CD14-positive monocyte (primary cell): ENCODE data around the gene SLC8A2. TPM values are rescaled to one million over a fixed set of nuclear protein-coding genes. Genes with fewer than 3 reads are reported as not detected.

Experiments
- DNase-seq, 3 donors: peaks; one replicate each; pipeline ENCODE4 v3.0.0-alpha.2; 2011 to 2022
- H2AFZ ChIP-seq: 2 replicates; pipeline ENCODE4 v1.6.0; 2012; ENCODE audit warnings: mild to moderate bottlenecking, low read depth, low read length, inconsistent platforms; ENCODE audit not compliant: insufficient read depth, poor library complexity, severe bottlenecking
- H3K27ac ChIP-seq, 2 donors: 1 replicate in 1 of 2; 2 replicates in 1 of 2; pipeline ENCODE4 v1.5.1; 2012 to 2013; ENCODE audit warnings: low read length in 2 of 2, control low read depth in 1 of 2, inconsistent platforms in 1 of 2, low read depth in 1 of 2, mild to moderate bottlenecking in 1 of 2
- H3K27me3 ChIP-seq, 2 donors: one replicate each; pipeline versions ENCODE4 v1.6.0 to v1.6.1; 2011 to 2013; ENCODE audit warnings: low read length in 2 of 2; ENCODE audit not compliant: control insufficient read depth in 2 of 2, insufficient read depth in 2 of 2
- H3K36me3 ChIP-seq, 2 donors: replicated peaks in 1 of 2; 1 replicate in 1 of 2; 2 replicates in 1 of 2; pipeline versions ENCODE4 v1.5.1 to v1.6.1; 2012 to 2013; ENCODE audit warnings: low read length in 2 of 2, control low read depth in 1 of 2, inconsistent platforms in 1 of 2, mild to moderate bottlenecking in 1 of 2; ENCODE audit not compliant: insufficient read depth in 2 of 2, control insufficient read depth in 1 of 2
- H3K4me1 ChIP-seq, 2 donors: 1 replicate in 1 of 2; 2 replicates in 1 of 2; pipeline versions ENCODE4 v1.5.1 to v1.6.1; 2012 to 2013; ENCODE audit warnings: low read length in 2 of 2, control low read depth in 1 of 2, inconsistent platforms in 1 of 2, mild to moderate bottlenecking in 1 of 2, moderate library complexity in 1 of 2; ENCODE audit not compliant: insufficient read depth in 2 of 2, control insufficient read depth in 1 of 2
- H3K4me2 ChIP-seq: replicated peaks from 2 replicates; pipeline ENCODE3; 2012; ENCODE audit warnings: low read length, moderate library complexity, mild to moderate bottlenecking; ENCODE audit not compliant: poor library complexity, severe bottlenecking; ENCODE audit errors: extremely low read depth
- H3K4me3 ChIP-seq, 3 experiments: fragments of 200-600 bp in 1 of 3; sonication (generic) in 1 of 3; replicated peaks in 1 of 3; 1 replicate in 2 of 3; 2 replicates in 1 of 3; pipeline ENCODE4 v1.5.1; 2011 to 2013; ENCODE audit warnings: low read length in 3 of 3, mild to moderate bottlenecking in 3 of 3, control low read depth in 2 of 3, low read depth in 2 of 3, inconsistent platforms in 1 of 3, moderate library complexity in 1 of 3
- H3K79me2 ChIP-seq: 2 replicates; pipeline ENCODE4 v1.6.0; 2012; ENCODE audit warnings: mild to moderate bottlenecking, control low read depth, inconsistent platforms, low read length, moderate library complexity; ENCODE audit not compliant: insufficient read depth
- H3K9ac ChIP-seq: 2 replicates; pipeline ENCODE4 v1.6.0; 2017; ENCODE audit warnings: low read length, mild to moderate bottlenecking; ENCODE audit not compliant: insufficient read depth, poor library complexity, severe bottlenecking
- H3K9me3 ChIP-seq, 2 donors: replicated peaks in 1 of 2; 1 replicate in 1 of 2; 2 replicates in 1 of 2; pipeline versions ENCODE4 v1.5.1 to v1.6.1; 2012 to 2013; ENCODE audit warnings: low read length in 2 of 2, control low read depth in 1 of 2; ENCODE audit not compliant: control insufficient read depth in 1 of 2, insufficient read depth in 1 of 2
- H4K20me1 ChIP-seq: 2 replicates; pipeline ENCODE4 v1.6.0; 2012; ENCODE audit warnings: mild to moderate bottlenecking, low read length, control low read depth, moderate library complexity; ENCODE audit not compliant: insufficient read depth
- H3K27ac Mint-ChIP-seq, 7 donors: one replicate each; pipeline ENCODE4 v1.8.0; 2020; ENCODE audit warnings: mild to moderate bottlenecking in 7 of 7, mixed read lengths in 7 of 7, moderate library complexity in 6 of 7, inconsistent platforms in 2 of 7
- H3K27me3 Mint-ChIP-seq, 3 donors: one replicate each; pipeline ENCODE4 v1.8.0; 2021 to 2022; ENCODE audit warnings: low read depth in 3 of 3, mild to moderate bottlenecking in 3 of 3, mixed read lengths in 3 of 3, moderate library complexity in 3 of 3, inconsistent platforms in 1 of 3
- H3K36me3 Mint-ChIP-seq, 2 donors: one replicate each; pipeline ENCODE4 v1.8.0; 2020; ENCODE audit warnings: mixed read lengths in 2 of 2, inconsistent platforms in 1 of 2, mild to moderate bottlenecking in 1 of 2
- H3K4me1 Mint-ChIP-seq: one replicate; pipeline ENCODE4 v1.8.0; 2020; ENCODE audit warnings: mild to moderate bottlenecking, mixed read lengths
- H3K4me3 Mint-ChIP-seq, 2 donors: one replicate each; pipeline ENCODE4 v1.8.0; 2020; ENCODE audit warnings: mild to moderate bottlenecking in 2 of 2, mixed read lengths in 2 of 2, moderate library complexity in 1 of 2
- H3K9me3 Mint-ChIP-seq, 7 donors: one replicate each; pipeline ENCODE4 v1.8.0; 2020 to 2022; ENCODE audit warnings: mixed read lengths in 7 of 7, mild to moderate bottlenecking in 6 of 7, moderate library complexity in 6 of 7, inconsistent platforms in 2 of 7
- CTCF ChIP-seq: fragments of 200-600 bp; IDR thresholded peaks from one replicate; pipeline ENCODE4 v1.8.0; 2022; ENCODE audit warnings: antibody characterized with exemption, mild to moderate bottlenecking
- WGBS: methylation state at CpG from one replicate; pipeline ENCODE4 v1.1.5; 2013; ENCODE audit warnings: missing lambda C conversion rate; ENCODE audit not compliant: insufficient coverage; 5-methylcytosine and 5-hydroxymethylcytosine counted together
- intact Hi-C, 2 donors: fragments of 100-400 bp; cut with micrococcal nuclease; formaldehyde crosslinking; loops; one replicate each; pipeline versions ENCODE4 v1.15.0 to v1.15.1; 2023
- polyA plus RNA-seq, 3 donors: library from polyadenylated mRNA; depleted of rRNA in 1 of 3; unstranded in 2 of 3; stranded (reverse) in 1 of 3; fragments of 300-500 nt in 2 of 3; fragments of >200 nt in 1 of 3; fragmentation: Illumina TruSeq in 2 of 3; gene quantifications; 1 replicate in 2 of 3; 2 replicates in 1 of 3; pipeline ENCODE4 v1.2.3, GENCODE V29; 2012 to 2021

The SLC8A2 gene
- polyA plus RNA-seq, 3 donors = not detected

- Histone ChIP-seq H3K27me3 (peaks cover 0 to 16% of the 10 kb centered on the region in 2 donors), H3K36me3 (no peaks in the 10 kb centered on the region), H2AFZ (peak overlapping the region; percentile 68), H3K4me2 (no peak overlapping the region), H3K9ac (no peak overlapping the region), H3K4me1 (peaks cover 23 to 26% of the 10 kb centered on the region in 2 donors), H3K9me3 (no peaks in the 10 kb centered on the region), H3K79me2 (peaks cover 17% of the 10 kb centered on the region), H4K20me1 (peaks cover 13% of the 10 kb centered on the region), H3K27ac (no peak overlapping the region), H3K4me3 (no peak overlapping the region)
- no CpG with 5 or more reads among the region's 4 CpGs for WGBS
- H3K36me3 Mint-ChIP-seq = peaks cover 0 to 9% of the 10 kb centered on the region in 2 donors
- intact Hi-C loops = loop anchor here (5.0 to 10.0 kb wide), 5 partner anchors 36 to 243 kb away; partner anchors contain the start of genes INAFM1 (in 1 of the 2), KPTN (in 1 of the 2) and NOP53 (in 1 of the 2)
- H3K27me3 Mint-ChIP-seq = peaks cover 17 to 32% (median 25%) of the 10 kb centered on the region in 3 donors
- H3K4me3 Mint-ChIP-seq = no peak overlapping the region
- DNase-seq = no peak
- H3K9me3 Mint-ChIP-seq = peaks cover 0 to 1% (median 0%) of the 10 kb centered on the region in 7 donors
- no peak overlapping the region for H3K27ac Mint-ChIP-seq
- no peak for TF ChIP-seq CTCF
- peaks cover 29% of the 10 kb centered on the region for H3K4me1 Mint-ChIP-seq
Observed at GRCh38 chr19:47518139-47518538, 46.4 kb upstream of the SLC8A2 start.

GRCh38 chr19:47514869-47515588, 43.3 kb upstream of the SLC8A2 start, which contains the start of gene NAPA:
TSS of gene NAPA (minus strand) at chr19:47515063. CDS start at chr19:47514940, 123 bp downstream.
- Histone ChIP-seq H3K9ac (peak within 1 kb of the TSS; percentile 98), H3K27me3 (no peaks in the 10 kb centered on the region), H3K36me3 (peaks cover 4 to 22% of the 10 kb centered on the region in 2 donors), H3K9me3 (no peaks in the 10 kb centered on the region), H3K4me3 (peak within 1 kb of the TSS; percentile 84 to 99 (median 99)), H3K4me1 (peaks cover 31 to 33% of the 10 kb centered on the region in 2 donors), H3K79me2 (peaks cover 48% of the 10 kb centered on the region), H3K4me2 (peak within 1 kb of the TSS; percentile 84), H2AFZ (peak within 1 kb of the TSS; percentile 84), H3K27ac (peak within 1 kb of the TSS; percentile 98 to 100), H4K20me1 (peaks cover 44% of the 10 kb centered on the region)
- intact Hi-C loops = loop anchor here (1.0 to 10.0 kb wide), 8 partner anchors 30 to 240 kb away; partner anchors contain the start of genes KPTN (in 2 of the 2), INAFM1 (in 1 of the 2) and NOP53 (in 1 of the 2)
- peak within 1 kb of the TSS; percentile 98 for H3K4me3 Mint-ChIP-seq
- H3K27ac Mint-ChIP-seq = peak within 1 kb of the TSS; percentile 98 to 100 (median 99)
- WGBS = under 1% methylated on average over 78 of the region's 78 CpGs
- H3K4me1 Mint-ChIP-seq = peaks cover 46% of the 10 kb centered on the region
- no peaks in the 10 kb centered on the region for H3K9me3 Mint-ChIP-seq
- H3K27me3 Mint-ChIP-seq = peaks cover 0 to 13% (median 7%) of the 10 kb centered on the region in 3 donors
- H3K36me3 Mint-ChIP-seq = peaks cover 21 to 30% of the 10 kb centered on the region in 2 donors
- no peak for TF ChIP-seq CTCF
- DNase-seq = peak; percentile 100
